Measurements from ENCODE around the gene DKK2. TPM values are rescaled to one million over a fixed set of nuclear protein-coding genes. Genes with fewer than 3 reads are reported as not detected.

The DKK2 gene
- total RNA-seq, 1 experiment from 2014 or later, result not detected

DNA sequence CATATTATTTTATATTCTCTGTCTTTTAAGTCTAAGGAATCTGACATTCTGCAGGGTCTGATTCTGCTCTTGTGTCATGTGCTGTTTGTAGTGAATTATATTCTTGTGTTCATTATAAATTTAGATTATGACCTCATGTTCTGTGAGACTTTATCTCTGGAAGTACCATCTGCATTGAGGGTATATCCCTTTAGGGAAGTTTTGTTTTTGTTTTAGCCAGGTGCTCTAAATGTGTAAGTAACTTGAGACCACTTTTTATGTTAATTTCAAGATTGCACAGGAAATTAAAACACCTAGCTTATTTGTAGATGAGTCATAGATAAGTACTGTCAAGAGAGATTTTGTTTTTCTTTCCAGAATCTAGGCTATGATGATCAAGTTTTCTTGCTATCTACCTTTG is 35.0 kb upstream of the DKK2 start (continued):
- TF ChIP-seq, protein P1, sequence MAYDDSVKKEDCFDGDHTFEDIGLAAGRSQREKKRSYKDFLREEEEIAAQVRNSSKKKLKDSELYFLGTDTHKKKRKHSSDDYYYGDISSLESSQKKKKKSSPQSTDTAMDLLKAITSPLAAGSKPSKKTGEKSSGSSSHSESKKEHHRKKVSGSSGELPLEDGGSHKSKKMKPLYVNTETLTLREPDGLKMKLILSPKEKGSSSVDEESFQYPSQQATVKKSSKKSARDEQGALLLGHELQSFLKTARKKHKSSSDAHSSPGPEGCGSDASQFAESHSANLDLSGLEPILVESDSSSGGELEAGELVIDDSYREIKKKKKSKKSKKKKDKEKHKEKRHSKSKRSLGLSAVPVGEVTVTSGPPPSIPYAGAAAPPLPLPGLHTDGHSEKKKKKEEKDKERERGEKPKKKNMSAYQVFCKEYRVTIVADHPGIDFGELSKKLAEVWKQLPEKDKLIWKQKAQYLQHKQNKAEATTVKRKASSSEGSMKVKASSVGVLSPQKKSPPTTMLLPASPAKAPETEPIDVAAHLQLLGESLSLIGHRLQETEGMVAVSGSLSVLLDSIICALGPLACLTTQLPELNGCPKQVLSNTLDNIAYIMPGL (CRISPR knock-in tag; IDR thresholded peaks at IDR 0.05), result no peak
- TF ChIP-seq GRHL2 (CRISPR knock-in tag; IDR thresholded peaks at IDR 0.05; ENCODE audit: insufficient replicate concordance, severe bottlenecking), result no peak
- TF ChIP-seq NR2C2 (CRISPR knock-in tag; IDR thresholded peaks at IDR 0.05), result no peak

DNA sequence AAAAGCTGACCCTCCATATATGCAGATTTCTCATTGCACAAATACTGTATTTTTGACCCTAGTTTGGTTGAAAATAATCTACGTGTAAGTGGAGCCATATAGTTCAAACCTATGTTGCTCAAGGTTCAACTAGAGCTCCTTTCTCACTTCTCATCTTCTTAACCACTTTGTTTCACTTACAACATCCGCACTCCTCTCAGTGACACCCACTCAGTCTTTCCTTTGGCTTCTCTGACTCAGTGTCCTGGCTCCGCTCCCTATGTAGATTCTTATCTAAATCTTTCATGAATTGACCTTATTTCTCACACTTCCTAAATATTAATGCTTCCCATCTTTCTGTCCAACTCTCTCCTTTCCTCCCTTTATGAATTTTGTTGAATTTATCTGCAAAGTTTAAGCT is 32.9 kb upstream of the DKK2 start:
- no peak overlapping the region for H3K4me3 Mint-ChIP-seq
- no peak overlapping the region for H3K27ac Mint-ChIP-seq
- DNase-seq (ENCODE audit: low spot score) (no peak), ATAC-seq (no peak)
- no peaks in the 10 kb centered on the region; the same call in 1 of the 2 replicates for H3K36me3 Mint-ChIP-seq
- H3K4me1 Mint-ChIP-seq, result no peaks in the 10 kb centered on the region
- H3K9me3 Mint-ChIP-seq, result peaks cover 10% of the 10 kb centered on the region
- ChIA-PET CTCF (interaction anchor here (2.1 kb wide), 1 partner anchor 18 kb away, joined by 4 read pairs; no protein-coding TSS in a partner anchor), POLR2A (no interaction called here)
- TF ChIP-seq OVOL2 (CRISPR knock-in tag; IDR thresholded peaks at IDR 0.05; ENCODE audit: borderline replicate concordance), result no peak
- TF ChIP-seq, protein P2, sequence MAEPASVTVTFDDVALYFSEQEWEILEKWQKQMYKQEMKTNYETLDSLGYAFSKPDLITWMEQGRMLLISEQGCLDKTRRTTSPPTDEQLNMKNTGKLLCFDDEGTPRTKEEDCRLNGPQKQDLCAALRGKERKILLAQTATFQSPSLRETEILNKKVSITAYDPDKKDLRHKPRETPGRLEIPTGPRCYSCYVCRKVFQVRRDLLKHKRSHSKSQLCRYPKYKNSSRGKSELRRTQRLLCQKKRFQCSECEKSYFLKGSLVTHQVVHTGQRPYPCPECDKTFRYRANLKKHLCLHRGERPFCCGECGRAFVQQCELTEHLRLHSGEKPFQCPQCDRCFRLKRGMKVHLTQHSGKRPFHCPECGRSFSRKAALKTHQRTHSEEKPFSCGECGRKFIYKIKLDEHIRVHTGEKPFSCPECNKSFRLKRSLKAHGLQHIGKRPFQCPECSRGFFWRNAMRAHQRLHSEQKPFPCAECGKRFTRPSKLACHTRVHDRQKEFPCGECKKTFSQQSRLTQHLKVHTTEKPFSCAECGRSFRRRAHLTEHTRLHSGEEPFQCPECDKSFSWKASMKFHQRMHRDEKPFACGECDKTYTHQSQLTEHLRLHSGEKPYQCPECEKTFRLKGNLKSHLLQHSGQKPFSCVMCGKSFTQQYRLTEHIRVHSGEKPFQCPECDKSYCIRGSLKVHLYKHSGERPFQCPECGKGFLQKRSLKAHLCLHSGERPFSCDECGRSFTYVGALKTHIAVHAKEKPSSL (CRISPR knock-in tag; conservative IDR thresholded peaks at IDR 0.05), result no peak
- TF ChIP-seq, protein P3, sequence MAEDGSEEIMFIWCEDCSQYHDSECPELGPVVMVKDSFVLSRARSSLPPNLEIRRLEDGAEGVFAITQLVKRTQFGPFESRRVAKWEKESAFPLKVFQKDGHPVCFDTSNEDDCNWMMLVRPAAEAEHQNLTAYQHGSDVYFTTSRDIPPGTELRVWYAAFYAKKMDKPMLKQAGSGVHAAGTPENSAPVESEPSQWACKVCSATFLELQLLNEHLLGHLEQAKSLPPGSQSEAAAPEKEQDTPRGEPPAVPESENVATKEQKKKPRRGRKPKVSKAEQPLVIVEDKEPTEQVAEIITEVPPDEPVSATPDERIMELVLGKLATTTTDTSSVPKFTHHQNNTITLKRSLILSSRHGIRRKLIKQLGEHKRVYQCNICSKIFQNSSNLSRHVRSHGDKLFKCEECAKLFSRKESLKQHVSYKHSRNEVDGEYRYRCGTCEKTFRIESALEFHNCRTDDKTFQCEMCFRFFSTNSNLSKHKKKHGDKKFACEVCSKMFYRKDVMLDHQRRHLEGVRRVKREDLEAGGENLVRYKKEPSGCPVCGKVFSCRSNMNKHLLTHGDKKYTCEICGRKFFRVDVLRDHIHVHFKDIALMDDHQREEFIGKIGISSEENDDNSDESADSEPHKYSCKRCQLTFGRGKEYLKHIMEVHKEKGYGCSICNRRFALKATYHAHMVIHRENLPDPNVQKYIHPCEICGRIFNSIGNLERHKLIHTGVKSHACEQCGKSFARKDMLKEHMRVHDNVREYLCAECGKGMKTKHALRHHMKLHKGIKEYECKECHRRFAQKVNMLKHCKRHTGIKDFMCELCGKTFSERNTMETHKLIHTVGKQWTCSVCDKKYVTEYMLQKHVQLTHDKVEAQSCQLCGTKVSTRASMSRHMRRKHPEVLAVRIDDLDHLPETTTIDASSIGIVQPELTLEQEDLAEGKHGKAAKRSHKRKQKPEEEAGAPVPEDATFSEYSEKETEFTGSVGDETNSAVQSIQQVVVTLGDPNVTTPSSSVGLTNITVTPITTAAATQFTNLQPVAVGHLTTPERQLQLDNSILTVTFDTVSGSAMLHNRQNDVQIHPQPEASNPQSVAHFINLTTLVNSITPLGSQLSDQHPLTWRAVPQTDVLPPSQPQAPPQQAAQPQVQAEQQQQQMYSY (CRISPR knock-in tag; IDR thresholded peaks at IDR 0.05), result no peak
- TF ChIP-seq, protein P4, sequence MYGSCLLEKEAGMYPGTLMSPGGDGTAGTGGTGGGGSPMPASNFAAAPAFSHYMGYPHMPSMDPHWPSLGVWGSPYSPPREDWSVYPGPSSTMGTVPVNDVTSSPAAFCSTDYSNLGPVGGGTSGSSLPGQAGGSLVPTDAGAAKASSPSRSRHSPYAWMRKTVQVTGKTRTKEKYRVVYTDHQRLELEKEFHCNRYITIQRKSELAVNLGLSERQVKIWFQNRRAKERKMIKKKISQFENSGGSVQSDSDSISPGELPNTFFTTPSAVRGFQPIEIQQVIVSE (CRISPR knock-in tag; IDR thresholded peaks at IDR 0.05; ENCODE audit: borderline replicate concordance), result no peak
- no peak for TF ChIP-seq SMAD3 (CRISPR knock-in tag; IDR thresholded peaks at IDR 0.05; ENCODE audit: borderline replicate concordance)
- TF ChIP-seq ZNF423 (CRISPR knock-in tag; IDR thresholded peaks at IDR 0.05), result no peak
- TF ChIP-seq NR3C1 (CRISPR knock-in tag; conservative IDR thresholded peaks at IDR 0.05; ENCODE audit: low read depth), result no peak
- TF ChIP-seq EMX1 (CRISPR knock-in tag; IDR thresholded peaks at IDR 0.05), result no peak
- TF ChIP-seq, protein P5, sequence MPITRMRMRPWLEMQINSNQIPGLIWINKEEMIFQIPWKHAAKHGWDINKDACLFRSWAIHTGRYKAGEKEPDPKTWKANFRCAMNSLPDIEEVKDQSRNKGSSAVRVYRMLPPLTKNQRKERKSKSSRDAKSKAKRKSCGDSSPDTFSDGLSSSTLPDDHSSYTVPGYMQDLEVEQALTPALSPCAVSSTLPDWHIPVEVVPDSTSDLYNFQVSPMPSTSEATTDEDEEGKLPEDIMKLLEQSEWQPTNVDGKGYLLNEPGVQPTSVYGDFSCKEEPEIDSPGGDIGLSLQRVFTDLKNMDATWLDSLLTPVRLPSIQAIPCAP (CRISPR knock-in tag; IDR thresholded peaks at IDR 0.05), result no peak
- TF ChIP-seq, protein P6, sequence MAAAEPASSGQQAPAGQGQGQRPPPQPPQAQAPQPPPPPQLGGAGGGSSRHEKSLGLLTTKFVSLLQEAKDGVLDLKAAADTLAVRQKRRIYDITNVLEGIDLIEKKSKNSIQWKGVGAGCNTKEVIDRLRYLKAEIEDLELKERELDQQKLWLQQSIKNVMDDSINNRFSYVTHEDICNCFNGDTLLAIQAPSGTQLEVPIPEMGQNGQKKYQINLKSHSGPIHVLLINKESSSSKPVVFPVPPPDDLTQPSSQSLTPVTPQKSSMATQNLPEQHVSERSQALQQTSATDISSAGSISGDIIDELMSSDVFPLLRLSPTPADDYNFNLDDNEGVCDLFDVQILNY (CRISPR knock-in tag; IDR thresholded peaks at IDR 0.05), result no peak
- no peaks in the 10 kb centered on the region for H3K27me3 Mint-ChIP-seq (ENCODE audit: low read depth)

DNA sequence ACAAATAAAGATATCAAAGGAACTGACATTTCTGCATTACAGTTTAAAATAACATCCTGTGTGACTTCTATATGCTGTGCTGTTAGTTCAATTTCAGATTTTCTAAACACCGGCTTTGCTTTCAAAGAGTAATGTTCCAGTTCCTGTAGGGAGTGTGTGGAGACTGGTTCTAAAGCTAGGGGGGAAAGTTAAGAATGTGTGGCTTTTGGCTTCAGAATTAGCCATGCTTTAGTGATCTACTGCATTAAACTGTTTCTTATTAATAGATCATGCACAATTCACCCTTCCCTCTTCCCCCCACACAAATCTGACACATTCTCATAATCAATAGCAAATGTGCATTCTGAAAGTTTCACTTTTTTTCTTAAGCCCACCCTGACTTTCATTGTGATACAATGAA is 32.0 kb upstream of the DKK2 start:
- Mint-ChIP-seq H3K36me3 (no peaks in the 10 kb centered on the region), H3K4me1 (no peaks in the 10 kb centered on the region), H3K4me3 (no peak overlapping the region), H3K27ac (no peak overlapping the region), H3K27me3 (ENCODE audit: low read depth) (no peaks in the 10 kb centered on the region), H3K9me3 (peaks cover 5% of the 10 kb centered on the region)
- ChIA-PET POLR2A (no interaction called here), CTCF (no interaction called here)
- DNase-seq (ENCODE audit: low spot score) (no peak), ATAC-seq (no peak)
- TF ChIP-seq, protein P7, sequence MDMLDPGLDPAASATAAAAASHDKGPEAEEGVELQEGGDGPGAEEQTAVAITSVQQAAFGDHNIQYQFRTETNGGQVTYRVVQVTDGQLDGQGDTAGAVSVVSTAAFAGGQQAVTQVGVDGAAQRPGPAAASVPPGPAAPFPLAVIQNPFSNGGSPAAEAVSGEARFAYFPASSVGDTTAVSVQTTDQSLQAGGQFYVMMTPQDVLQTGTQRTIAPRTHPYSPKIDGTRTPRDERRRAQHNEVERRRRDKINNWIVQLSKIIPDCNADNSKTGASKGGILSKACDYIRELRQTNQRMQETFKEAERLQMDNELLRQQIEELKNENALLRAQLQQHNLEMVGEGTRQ (CRISPR knock-in tag; IDR thresholded peaks at IDR 0.05), result no peak
- TF ChIP-seq GTF2I (CRISPR knock-in tag; conservative IDR thresholded peaks at IDR 0.05) (no peak), OVOL2 (CRISPR knock-in tag; IDR thresholded peaks at IDR 0.05; ENCODE audit: borderline replicate concordance) (no peak)

Measured in WTC11 (cell line).